ENCODE data around the gene CEP20.
"Not testable (repeated sequence)": the region's sequence is repeated elsewhere in the genome, so short reads cannot be mapped to it uniquely, and the experiment has no call there.

The CEP20 gene

GRCh38 chr16:15856901-15857698 is 31.3 kb downstream of the CEP20 start, which contains the start of gene MYH11:
TSS of gene MYH11 (minus strand) at chr16:15857028. CDS start at chr16:15838252, 18,776 bp downstream.
- no peak for DNase-seq

DNA sequence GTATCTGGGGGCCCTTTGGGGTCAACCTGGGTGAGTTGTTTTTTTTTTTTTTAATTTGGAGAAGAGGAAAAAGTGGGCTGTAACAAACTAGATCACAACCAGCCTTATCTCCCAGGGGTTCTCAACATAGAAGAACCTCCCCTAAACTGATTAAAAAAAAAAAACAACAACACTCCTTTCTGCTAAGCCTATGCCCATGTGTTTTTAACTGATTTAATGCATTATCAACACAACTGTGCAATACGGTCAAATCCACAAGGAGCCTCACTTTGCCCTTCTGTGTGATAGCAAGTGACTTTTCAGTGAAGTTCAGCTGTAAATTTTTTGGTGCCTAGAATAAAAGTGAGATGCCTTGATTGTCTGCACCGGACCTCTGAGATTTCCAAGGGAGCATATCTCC is 32.2 kb downstream of the CEP20 start:
- DNase-seq = no peak

- no peak for DNase-seq
Observed at GRCh38 chr16:15855704-15856003, 32.7 kb downstream of the CEP20 start.

- no peak for DNase-seq
Observed at GRCh38 chr16:15854906-15855703, 33.3 kb downstream of the CEP20 start.

GRCh38 chr16:15854061-15854460 is 34.3 kb downstream of the CEP20 start:
- no peak for DNase-seq

- DNase-seq = no peak
Observed at GRCh38 chr16:15853021-15853420, 35.4 kb downstream of the CEP20 start.

DNA sequence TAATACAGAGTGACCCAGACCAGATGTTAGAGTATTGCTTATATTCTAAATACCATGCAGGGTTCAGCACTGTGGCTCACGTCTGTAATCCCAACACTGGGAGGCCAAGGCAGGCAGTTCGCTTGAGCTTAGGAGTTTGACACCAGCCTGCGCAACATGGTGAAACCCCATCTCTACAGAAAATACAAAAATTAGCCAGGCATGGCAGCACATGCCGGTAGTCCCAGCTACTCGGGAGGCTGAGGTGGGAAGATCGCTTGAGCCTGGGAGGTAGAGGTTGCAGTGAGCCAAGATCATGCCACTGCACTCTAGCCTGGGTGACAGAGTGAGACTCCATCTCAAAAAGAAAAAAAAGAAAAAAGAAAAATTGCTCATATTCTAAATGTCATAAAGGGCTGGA is 37.8 kb downstream of the CEP20 start:
- DNase-seq = not testable (repeated sequence)

DNA sequence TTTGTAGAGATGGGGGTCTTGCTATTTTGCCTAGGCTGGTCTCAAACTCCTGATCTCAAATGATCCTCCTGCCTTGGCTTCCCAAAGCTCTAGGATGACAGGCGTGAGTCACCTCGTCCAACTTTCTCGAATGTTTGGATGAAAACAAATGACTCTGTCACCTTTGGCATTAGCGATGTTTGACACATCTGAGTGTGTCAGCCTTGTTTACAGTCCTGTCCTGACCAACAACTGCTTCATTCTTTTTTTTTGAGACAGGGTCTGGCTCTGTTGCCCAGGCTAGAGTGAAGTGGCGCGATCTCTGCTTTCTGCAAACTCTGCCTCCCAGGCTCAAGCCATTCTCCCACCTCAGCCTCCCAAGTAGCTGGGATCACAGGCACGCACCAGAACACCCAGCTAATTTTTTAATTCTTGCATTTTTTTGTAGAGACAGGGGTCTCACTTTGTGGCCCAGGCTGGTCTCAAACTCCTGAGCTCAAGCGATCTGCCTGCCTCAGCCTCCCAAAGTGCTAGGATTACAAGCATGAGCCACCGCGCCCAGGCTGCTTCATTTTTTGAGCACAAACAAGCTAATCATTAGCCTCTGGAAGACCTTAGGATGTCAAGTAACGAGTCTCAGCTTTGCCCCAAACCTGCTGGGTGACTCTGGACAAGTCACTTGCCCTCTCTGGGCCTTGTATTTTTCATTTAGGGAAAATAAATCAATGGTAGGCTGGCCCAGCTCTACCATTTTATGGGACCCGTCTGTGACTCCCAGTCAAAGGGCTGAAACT is 39.0 kb downstream of the CEP20 start:
- DNase-seq = no peak

DNA sequence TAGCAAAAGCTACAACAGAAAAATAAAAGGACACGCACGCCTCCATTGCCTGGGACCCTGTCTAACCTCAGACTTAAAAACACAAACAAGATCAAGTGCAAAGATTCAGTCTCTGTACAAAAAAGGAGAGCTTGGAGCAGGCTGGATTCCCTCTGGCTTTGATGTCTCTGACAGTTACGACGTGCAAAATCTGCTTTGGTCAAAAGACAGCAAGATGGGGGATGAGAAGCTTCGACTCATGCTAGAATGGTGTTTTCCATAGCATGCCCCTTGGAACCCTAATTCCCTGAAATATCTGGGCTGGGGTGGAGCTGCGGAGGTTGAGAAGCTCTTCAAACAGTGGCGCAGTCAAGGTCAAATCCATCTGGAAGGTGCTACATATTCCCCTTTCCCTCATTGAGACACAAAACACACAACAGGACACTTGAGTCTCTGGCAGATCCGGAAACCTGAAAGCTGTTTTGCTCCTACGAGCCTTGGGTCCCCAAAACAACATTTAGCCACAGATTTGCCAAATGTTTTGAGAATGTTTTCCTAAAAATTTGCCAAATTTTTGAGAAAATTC is 40.7 kb downstream of the CEP20 start:
- DNase-seq = no peak

- DNase-seq = no peak
Observed at GRCh38 chr16:15846510-15846909, 41.9 kb downstream of the CEP20 start.

- DNase-seq = no peak
Observed at GRCh38 chr16:15843635-15844279, 44.6 kb downstream of the CEP20 start.

- not testable (repeated sequence) for DNase-seq
Observed at GRCh38 chr16:15839204-15839603, 49.2 kb downstream of the CEP20 start.

- no peak for DNase-seq
Observed at GRCh38 chr16:15837761-15838160, 50.6 kb downstream of the CEP20 start.

DNA sequence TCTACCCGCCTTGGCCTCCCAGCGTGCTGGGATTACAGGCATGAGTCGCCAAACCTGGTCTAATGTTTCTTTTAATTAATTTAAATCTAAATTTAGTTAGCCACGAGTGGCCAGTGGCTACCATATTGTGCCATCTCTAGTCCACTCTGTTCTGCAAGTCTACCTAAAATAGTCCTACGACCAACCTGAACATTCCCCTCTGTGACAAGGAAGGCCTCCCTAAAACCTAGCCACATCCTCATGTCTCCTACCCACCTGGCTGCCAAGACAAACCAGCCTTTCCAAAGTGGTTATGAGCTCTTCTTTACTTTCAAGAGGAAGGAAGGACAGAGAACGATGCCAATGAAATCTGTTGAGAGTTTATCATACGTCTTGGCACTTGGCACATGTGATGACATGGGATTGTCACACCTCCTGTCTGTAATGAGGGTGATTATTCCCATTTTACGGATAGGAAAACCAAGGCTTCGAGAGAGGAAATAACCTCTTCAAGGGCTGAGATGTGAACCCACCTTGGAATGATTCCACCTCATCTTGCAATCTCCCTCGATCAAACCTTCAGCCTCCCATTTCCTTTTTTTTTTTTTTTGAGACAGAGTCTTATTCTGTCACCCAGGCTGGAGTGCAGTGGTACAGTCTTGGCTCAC is 51.3 kb downstream of the CEP20 start:
- no peak for DNase-seq

DNA sequence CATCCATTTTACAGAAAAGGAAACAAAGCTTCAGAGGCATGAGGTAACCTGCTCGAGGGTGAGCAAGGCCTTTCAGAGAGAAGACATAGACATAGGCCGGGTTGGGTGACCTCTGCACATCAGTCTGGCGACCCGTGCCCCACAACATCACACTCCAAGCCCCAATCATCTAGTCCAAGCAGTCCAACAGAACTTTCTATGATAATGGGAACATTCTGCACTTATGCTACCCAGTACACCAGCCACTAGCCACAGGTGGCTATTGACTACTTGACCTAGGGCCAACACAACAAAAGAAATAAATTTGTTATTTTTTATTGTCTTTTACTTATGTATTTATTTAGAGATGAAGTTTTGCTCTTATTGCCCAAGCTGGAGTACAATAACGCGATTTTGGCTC is 52.3 kb downstream of the CEP20 start:
- no peak for DNase-seq

DNA sequence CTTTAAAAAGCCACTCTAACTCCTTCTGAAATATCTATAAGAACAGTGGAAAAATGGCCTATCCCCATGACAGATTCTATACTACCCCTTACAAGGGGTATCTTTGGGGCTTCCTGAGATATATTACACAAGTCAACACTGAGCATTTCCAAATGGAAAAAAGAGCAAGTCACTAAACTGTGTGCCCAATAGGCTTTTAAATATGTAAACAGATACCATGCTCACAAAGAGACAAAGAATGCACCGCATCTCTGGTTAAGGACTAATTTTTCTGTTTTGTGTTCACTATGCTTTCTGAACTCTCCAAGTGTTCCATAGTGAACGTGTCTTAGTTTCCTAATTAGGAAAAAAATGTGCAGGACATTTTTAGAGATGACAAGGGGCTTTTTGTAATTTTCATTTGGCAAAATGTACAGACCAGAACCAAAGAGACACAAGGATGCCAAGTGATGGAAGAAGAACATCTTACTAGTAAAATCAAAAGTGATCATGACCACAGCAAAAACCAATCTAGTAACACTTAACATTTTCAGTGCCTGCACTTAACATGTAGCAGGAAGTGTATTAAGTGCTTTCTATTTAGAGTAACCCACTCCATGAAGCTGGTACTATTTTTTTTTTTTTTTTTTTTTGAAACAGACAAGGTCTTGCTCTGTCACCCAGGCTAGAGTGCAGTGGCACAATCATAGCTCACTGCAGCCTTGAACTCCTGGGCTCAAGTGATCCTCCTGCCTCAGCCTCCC is 53.1 kb downstream of the CEP20 start:
- DNase-seq = no peak

GRCh38 chr16:15834502-15834901 is 53.9 kb downstream of the CEP20 start:
- no peak for DNase-seq

DNA sequence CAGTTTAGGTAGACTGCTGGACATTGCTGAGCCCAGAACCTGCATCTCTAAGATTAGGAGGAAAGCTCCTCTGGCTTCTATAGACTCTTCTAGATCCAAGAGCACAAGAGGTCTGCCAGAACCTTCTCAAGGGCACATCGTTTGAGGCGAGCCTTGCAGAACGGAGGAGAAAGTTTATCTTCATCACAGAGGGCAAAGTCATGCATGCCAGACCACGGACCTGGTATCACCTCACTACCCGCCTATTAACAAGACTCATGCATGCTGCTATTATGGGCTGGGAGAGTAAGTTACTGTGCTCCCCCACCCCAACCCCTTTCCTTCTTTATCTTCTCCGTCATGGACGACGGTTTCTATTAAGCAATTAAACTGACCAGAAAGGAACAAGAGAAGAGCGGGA is 54.9 kb downstream of the CEP20 start:
- DNase-seq = no peak

DNA sequence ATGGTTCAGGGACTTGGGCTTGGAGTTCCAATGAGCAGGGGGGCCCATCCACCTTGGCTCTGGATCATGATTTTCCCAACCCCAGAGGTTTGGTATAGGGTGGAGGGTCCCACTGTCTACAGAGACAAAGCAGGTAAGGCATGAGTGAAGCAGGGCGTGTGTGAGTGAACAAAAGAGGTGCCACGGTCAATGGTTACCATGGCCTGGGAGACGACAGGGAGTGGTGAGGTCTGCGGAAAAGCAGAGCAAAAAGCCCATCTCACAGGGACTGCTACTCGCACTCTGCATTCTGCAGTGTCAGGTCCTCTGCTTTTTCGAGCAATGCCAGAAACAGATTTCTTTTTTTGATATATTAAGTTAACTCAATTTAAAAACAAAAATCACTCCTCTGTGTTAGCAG is 56.2 kb downstream of the CEP20 start:
- no peak for DNase-seq

GRCh38 chr16:15830832-15831451 is 57.5 kb downstream of the CEP20 start:
- no peak for DNase-seq

- no peak for DNase-seq
Observed at GRCh38 chr16:15829460-15829859, 58.9 kb downstream of the CEP20 start.

All from activated CD8-positive, alpha-beta memory T cell treated with anti-CD3 and anti-CD28 coated beads, Interleukin-2, amount 50 U/mL, for 48 hours (primary cell).